Measurements from ENCODE around the gene KTN1.

The KTN1 gene

DNA sequence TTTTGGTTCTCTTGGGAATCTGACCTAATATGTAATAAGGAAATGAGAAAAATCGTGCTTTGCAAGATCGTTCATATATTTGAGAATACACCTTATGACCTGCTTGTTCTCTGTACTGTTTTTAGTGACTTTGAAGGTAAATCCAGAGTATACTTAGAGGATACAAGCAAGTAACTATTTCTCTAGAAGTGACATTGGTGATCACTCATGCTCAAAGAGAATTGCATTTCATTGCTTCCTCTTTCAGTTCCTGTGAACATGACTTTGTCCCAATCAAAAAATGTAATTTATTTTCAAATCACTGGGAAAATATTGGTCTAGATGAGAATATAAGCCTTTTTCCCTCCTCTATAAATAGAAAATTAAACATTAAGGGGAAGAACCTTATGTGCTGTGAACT is 2.7 kb downstream of the KTN1 start:
- H3K4me1 ChIP-seq (ENCODE audit: insufficient read depth, low read length, poor library complexity, severe bottlenecking) = peaks cover 68% of the 10 kb centered on the region
- H3F3A ChIP-seq (ENCODE audit: low read depth) = no peaks in the 10 kb centered on the region
- no peak overlapping the region for H2AFZ ChIP-seq (ENCODE audit: low read length)
- peaks cover 71% of the 10 kb centered on the region for H4K20me1 ChIP-seq (ENCODE audit: insufficient read depth, low read length, poor library complexity, severe bottlenecking)
- no peaks in the 10 kb centered on the region for H3K36me3 ChIP-seq (ENCODE audit: insufficient read depth, low read length)
- peak overlapping the region; percentile 87 for H3K4me2 ChIP-seq (ENCODE audit: low read depth, low read length, poor library complexity, severe bottlenecking)
- peak overlapping the region; percentile 92 for H3K4me3 ChIP-seq (ENCODE audit: low read length, poor library complexity, severe bottlenecking)
- H3K9me2 ChIP-seq (replicated peaks; ENCODE audit: low read depth, low read length) = no peaks in the 10 kb centered on the region
- no peaks in the 10 kb centered on the region for H3K27me3 ChIP-seq (ENCODE audit: insufficient read depth, low read length, poor library complexity, severe bottlenecking)
- no peaks in the 10 kb centered on the region for H3K9me3 ChIP-seq (ENCODE audit: insufficient read depth, low read depth, low read length)
- TF ChIP-seq, protein P1, sequence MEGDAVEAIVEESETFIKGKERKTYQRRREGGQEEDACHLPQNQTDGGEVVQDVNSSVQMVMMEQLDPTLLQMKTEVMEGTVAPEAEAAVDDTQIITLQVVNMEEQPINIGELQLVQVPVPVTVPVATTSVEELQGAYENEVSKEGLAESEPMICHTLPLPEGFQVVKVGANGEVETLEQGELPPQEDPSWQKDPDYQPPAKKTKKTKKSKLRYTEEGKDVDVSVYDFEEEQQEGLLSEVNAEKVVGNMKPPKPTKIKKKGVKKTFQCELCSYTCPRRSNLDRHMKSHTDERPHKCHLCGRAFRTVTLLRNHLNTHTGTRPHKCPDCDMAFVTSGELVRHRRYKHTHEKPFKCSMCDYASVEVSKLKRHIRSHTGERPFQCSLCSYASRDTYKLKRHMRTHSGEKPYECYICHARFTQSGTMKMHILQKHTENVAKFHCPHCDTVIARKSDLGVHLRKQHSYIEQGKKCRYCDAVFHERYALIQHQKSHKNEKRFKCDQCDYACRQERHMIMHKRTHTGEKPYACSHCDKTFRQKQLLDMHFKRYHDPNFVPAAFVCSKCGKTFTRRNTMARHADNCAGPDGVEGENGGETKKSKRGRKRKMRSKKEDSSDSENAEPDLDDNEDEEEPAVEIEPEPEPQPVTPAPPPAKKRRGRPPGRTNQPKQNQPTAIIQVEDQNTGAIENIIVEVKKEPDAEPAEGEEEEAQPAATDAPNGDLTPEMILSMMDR (conservative IDR thresholded peaks at IDR 0.05; ENCODE audit: low read length) = no peak
- TF ChIP-seq EZH2phosphoT487 (IDR thresholded peaks at IDR 0.05; ENCODE audit: borderline replicate concordance) = no peak
- peak overlapping the region; percentile 42 for H3K9ac ChIP-seq (ENCODE audit: low read depth, low read length, poor library complexity, severe bottlenecking)
- H3K79me2 ChIP-seq (ENCODE audit: insufficient read depth, low read length) = peaks cover 83% of the 10 kb centered on the region

DNA sequence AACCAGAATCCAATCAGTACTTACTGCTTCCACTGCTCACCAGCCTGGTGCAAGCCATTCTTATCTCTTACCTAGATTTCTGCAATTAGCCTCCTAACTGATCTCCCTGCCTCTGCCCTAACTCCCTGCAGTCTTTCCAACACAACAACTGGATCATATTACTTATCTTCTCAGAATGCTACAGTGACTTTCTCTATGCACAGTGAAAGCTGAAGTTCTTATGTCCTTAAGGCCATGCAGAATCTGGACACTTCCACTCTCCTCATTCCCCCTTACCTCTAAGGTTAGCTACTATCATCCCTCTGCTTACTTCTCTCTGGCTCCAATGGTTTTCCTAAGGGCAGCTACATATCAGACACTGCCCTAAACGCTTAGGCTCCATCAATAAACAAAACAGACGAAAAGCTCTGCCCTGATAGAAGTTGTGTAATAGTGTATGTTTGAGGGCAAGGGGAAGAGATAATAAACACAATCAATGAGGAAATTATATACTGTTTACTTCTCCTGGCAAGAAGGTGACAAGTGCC is 4.0 kb downstream of the KTN1 start:
- H3K9ac ChIP-seq (ENCODE audit: low read depth, low read length, poor library complexity, severe bottlenecking) = peak overlapping the region; percentile 42
- H3K36me3 ChIP-seq (ENCODE audit: insufficient read depth, low read length) = no peaks in the 10 kb centered on the region
- H3K4me2 ChIP-seq (ENCODE audit: low read depth, low read length, poor library complexity, severe bottlenecking) = peak overlapping the region; percentile 87
- H3K4me3 ChIP-seq (ENCODE audit: low read length, poor library complexity, severe bottlenecking) = peak overlapping the region; percentile 92
- peaks cover 68% of the 10 kb centered on the region for H3K4me1 ChIP-seq (ENCODE audit: insufficient read depth, low read length, poor library complexity, severe bottlenecking)
- TF ChIP-seq, protein P1 (conservative IDR thresholded peaks at IDR 0.05; ENCODE audit: low read length) = no peak
- no peak for TF ChIP-seq EZH2phosphoT487 (IDR thresholded peaks at IDR 0.05; ENCODE audit: borderline replicate concordance)
- peaks cover 79% of the 10 kb centered on the region for H4K20me1 ChIP-seq (ENCODE audit: insufficient read depth, low read length, poor library complexity, severe bottlenecking)
- no peak overlapping the region for H2AFZ ChIP-seq (ENCODE audit: low read length)
- no peaks in the 10 kb centered on the region; the same call in 1 of the 2 replicates for H3F3A ChIP-seq (ENCODE audit: low read depth)
- no peaks in the 10 kb centered on the region for H3K27me3 ChIP-seq (ENCODE audit: insufficient read depth, low read length, poor library complexity, severe bottlenecking)
- H3K79me2 ChIP-seq (ENCODE audit: insufficient read depth, low read length) = peaks cover 95% of the 10 kb centered on the region
- H3K9me3 ChIP-seq (ENCODE audit: insufficient read depth, low read depth, low read length) = no peaks in the 10 kb centered on the region
- H3K9me2 ChIP-seq (replicated peaks; ENCODE audit: low read depth, low read length) = no peaks in the 10 kb centered on the region

DNA sequence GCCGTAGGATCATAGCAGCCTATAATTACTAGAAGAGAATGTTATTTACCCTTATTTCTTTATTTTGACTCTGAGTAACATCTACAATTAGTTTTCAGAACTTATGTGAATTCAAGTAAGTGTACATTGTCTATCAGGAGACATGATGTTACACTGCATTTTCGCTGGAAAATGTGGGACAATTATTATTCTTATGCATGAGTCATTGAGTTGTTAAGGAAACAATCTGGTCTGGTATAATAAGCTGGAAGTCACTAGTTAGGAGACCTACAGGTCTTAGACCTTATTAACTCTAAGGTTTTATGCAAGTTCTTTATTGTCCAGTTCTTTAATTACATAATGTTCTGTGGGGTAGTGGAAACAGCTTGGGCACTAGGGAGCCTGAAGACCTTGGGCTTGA is 5.8 kb downstream of the KTN1 start:
- no peak for TF ChIP-seq EZH2phosphoT487 (IDR thresholded peaks at IDR 0.05; ENCODE audit: borderline replicate concordance)
- TF ChIP-seq, protein P1 (conservative IDR thresholded peaks at IDR 0.05; ENCODE audit: low read length) = no peak
- H3K4me2 ChIP-seq (ENCODE audit: low read depth, low read length, poor library complexity, severe bottlenecking) = peak overlapping the region; percentile 87

More for the DNA sequence above, 5.8 kb downstream of the KTN1 start:
- Histone ChIP-seq H4K20me1 (ENCODE audit: insufficient read depth, low read length, poor library complexity, severe bottlenecking) (peaks cover 90% of the 10 kb centered on the region), H3K9ac (ENCODE audit: low read depth, low read length, poor library complexity, severe bottlenecking) (no peak overlapping the region), H3K4me3 (ENCODE audit: low read length, poor library complexity, severe bottlenecking) (peak overlapping the region; percentile 1), H3K9me2 (replicated peaks; ENCODE audit: low read depth, low read length) (no peaks in the 10 kb centered on the region), H3K36me3 (ENCODE audit: insufficient read depth, low read length) (no peaks in the 10 kb centered on the region), H3K27me3 (ENCODE audit: insufficient read depth, low read length, poor library complexity, severe bottlenecking) (no peaks in the 10 kb centered on the region), H3K79me2 (ENCODE audit: insufficient read depth, low read length) (peaks cover 98% of the 10 kb centered on the region), H3F3A (ENCODE audit: low read depth) (no peaks in the 10 kb centered on the region; the same call in 1 of the 2 replicates), H3K4me1 (ENCODE audit: insufficient read depth, low read length, poor library complexity, severe bottlenecking) (peaks cover 64% of the 10 kb centered on the region), H3K9me3 (ENCODE audit: insufficient read depth, low read depth, low read length) (no peaks in the 10 kb centered on the region), H2AFZ (ENCODE audit: low read length) (no peak overlapping the region)

Data from Loucy (cell line).